ENCODE measurements around the gene GMDS. TPM values are rescaled to one million over a fixed set of nuclear protein-coding genes. Genes with fewer than 3 reads are reported as not detected.

The GMDS gene
- total RNA-seq, 1 experiment from 2014 or later: 27.6 TPM

- no peaks in the 10 kb centered on the region for H4K20me1 ChIP-seq (ENCODE audit: control insufficient read depth, insufficient read depth, insufficient read length)
- no peak overlapping the region for H3K23ac ChIP-seq (ENCODE audit: insufficient read length, low read depth, low read length)
- H3K4me2 ChIP-seq (ENCODE audit: insufficient read depth, insufficient read length, low read length): no peak overlapping the region
- H2BK20ac ChIP-seq (ENCODE audit: low read depth, low read length, poor library complexity, severe bottlenecking): no peak overlapping the region
- no peak overlapping the region for H3K4ac ChIP-seq (ENCODE audit: low read depth, low read length)
- H3T11ph ChIP-seq (ENCODE audit: low read length): no peak overlapping the region
- H4K5ac ChIP-seq (ENCODE audit: insufficient read length, low read depth, low read length): no peak overlapping the region
- 0 out of 2 replicates have a peak, but pooled peaks cover 3% of the 10 kb centered on the region for H3K79me2 ChIP-seq (ENCODE audit: insufficient read depth, low read length)
- H2AK5ac ChIP-seq (ENCODE audit: insufficient read length, low read length): no peak overlapping the region
- H3K23me2 ChIP-seq (ENCODE audit: insufficient read length, low read depth, low read length, poor library complexity, severe bottlenecking): no peaks in the 10 kb centered on the region
- no peak overlapping the region for H3K27ac ChIP-seq (ENCODE audit: insufficient read length, low read depth, low read length)
- H3K56ac ChIP-seq (ENCODE audit: insufficient read length, low read depth, low read length): no peak overlapping the region
- Mint-ChIP-seq H3K27me3 (ENCODE audit: low read depth) (no peaks in the 10 kb centered on the region), H3K27ac (no peak overlapping the region), H3K4me3 (no peak overlapping the region), H3K9me3 (no peaks in the 10 kb centered on the region), H3K36me3 (ENCODE audit: insufficient read depth in 1 of 3, low read depth in 3 of 3) (no peaks in the 10 kb centered on the region), H3K4me1 (peaks cover 2 to 4% of the 10 kb centered on the region in 2 experiments; a peak in 1 of 4 replicates)
- no peak overlapping the region for H3K14ac ChIP-seq (ENCODE audit: insufficient read depth, low read length)
- H2AFZ ChIP-seq (ENCODE audit: low read length): no peak overlapping the region
- H2BK12ac ChIP-seq (ENCODE audit: insufficient read length, low read depth, low read length): no peak overlapping the region
- no peak for TF ChIP-seq CTCF (conservative IDR thresholded peaks at IDR 0.05)
- H3K27me3 ChIP-seq (ENCODE audit: insufficient read depth, low read length): no peaks in the 10 kb centered on the region
- no peak for DNase-seq
- H3K9me3 ChIP-seq (ENCODE audit: control insufficient read depth, low read depth, low read length): no peaks in the 10 kb centered on the region
- H2BK120ac ChIP-seq (ENCODE audit: low read depth, low read length, poor library complexity, severe bottlenecking): no peak overlapping the region
- WGBS (ENCODE audit: extremely low coverage, insufficient read length, low lambda C conversion rate): no CpG with 5 or more reads among the region's 5 CpGs
- H3K79me1 ChIP-seq (ENCODE audit: insufficient read depth, low read depth, low read length, poor library complexity, severe bottlenecking): no peaks in the 10 kb centered on the region
- no peak overlapping the region for H2BK5ac ChIP-seq (ENCODE audit: insufficient read length, low read length)
- H4K91ac ChIP-seq (ENCODE audit: insufficient read length, low read depth, low read length): no peak overlapping the region
- no peak overlapping the region for H4K8ac ChIP-seq (replicated peaks; ENCODE audit: insufficient read length, low read depth, low read length)
- H3K4me1 ChIP-seq (ENCODE audit: insufficient read depth, low read length): no peaks in the 10 kb centered on the region
- no peak overlapping the region for H3K18ac ChIP-seq (ENCODE audit: insufficient read length, low read depth, low read length)
- no peak overlapping the region for H3K9ac ChIP-seq (ENCODE audit: extremely low read depth, insufficient read length, low read length)
- H2BK15ac ChIP-seq (ENCODE audit: low read depth, low read length): no peak overlapping the region
These were observed 135.6 kb downstream of the GMDS start for GRCh38 chr6:2109796-2110195.
